Brain pericyte (primary cell): ENCODE data around the gene MACROD1.

Experiments used
- DNase-seq: peaks from one replicate; pipeline ENCODE4 v3.0.0-alpha.2; 2012; ENCODE audit warnings: low read depth, low spot score

The MACROD1 gene

DNA sequence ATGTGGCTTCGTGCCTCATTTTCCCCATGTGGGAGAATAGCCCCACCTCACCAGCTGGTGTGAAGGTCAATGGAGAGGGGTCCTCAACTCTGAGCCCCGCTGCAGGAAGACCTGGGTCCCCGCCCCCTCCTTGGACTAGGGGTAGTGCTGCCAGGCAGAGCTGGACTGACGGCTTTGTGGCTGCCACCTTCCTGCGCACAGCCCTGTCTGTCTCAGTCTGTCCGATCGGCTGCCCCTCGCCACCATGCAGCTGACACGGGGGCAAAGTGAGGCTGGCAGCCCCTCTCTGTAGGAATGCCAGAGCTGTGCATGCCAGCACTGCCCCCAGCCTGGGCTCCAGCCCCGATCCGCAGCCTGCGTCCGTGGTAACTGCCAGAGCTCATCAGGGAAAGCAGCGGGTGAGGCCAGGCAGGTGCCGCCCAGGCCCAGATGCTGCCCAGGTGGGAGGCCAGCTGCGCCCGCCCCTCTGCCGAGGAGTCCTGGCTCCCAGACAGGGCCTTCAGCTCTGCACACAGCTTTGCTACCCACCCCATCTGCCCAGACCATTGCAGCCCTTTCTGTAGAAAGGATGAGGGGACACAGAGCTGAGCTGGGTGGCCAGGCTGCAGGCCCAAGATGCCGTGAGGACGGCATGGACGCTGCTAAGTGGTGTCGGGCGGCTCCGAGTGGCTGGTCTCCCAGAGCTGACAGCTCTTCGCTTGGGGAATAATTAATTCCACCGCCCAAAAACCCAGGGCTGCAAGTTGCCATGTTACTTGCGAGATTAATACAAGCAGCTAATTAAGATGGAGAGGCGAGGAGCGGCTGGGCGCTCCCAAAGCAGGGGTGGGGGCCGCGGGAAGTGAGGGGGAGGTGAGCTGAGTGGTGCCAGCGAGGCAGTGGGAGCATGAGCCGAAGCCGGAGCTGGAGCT, 149.7 kb downstream of the MACROD1 start:
- no peak for DNase-seq

DNA sequence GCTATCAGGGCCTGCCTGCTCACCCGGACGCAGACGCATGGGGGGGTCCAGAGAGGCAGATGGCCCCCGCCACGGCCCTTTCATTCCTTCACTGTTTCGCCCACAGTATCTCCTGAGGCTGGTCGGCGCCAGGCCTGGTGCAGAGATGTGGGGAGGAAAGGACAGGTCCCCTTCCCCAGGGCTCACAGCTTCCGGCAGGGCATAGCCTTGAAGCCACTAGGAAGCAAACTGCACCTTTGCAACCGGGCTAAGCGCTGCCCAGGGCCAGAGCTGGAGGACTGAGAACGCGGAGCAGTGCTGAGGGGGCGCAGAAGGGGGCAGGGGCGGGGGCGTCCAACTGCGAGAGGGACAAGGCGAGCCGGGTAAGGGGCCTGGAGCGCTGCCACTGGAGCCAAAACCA, 150.4 kb downstream of the MACROD1 start:
- DNase-seq: no peak

DNA sequence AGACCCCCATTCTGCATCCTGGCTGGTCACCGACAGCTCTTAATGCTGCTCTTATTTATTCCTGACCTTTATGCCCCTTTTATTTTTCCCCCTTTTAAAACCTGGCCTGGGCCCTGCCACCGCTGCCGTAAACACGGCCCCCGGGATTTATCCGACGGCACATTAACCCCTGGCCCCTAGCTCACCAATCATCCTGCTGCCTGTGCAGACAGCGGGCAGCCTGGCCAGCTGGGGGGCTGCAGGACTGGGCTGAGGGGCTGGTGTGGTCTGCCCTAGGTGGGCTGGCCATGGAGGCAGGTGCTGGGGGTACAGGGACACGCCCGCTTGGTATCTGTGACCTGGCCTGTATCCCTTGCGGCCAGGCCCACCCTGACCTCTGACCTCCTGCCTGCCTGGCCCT, 151.6 kb downstream of the MACROD1 start:
- no peak for DNase-seq

DNA sequence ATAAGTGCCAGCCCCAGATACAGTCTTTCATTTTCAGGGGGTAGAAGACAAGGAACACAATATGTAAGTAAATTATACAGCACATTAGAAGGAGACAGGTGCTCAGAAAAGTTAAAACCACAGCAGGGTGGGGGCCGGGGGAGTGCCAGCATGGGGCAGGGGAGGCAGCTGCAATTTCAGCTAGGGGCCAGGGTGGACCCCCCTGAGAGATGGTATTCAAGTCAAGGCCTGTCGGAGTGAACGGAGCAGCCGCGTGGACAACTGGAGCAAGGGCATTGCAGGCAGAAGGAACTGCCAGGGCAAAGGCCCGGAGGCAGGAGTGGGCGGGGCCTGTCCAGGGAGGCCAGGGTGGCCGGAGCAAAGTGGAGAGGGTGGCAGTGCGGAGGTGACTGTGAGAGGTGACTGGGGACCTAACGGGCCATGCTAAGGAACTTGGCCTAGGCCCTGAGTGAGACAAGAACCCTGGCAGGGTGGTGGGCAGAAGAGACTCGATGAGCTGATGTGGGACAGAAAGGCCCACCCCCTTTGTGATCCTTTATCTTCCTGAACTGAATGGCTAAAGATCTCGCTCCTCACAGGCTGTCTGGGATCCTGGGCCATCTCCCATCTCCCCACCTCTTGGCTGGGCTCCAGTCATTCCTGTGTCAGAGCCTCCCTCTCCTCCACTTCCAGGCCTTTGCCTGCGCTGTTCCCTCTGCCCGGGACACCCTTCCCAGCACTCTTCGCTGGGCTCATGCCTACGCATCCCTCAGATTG, 152.6 kb downstream of the MACROD1 start:
- no peak for DNase-seq

DNA sequence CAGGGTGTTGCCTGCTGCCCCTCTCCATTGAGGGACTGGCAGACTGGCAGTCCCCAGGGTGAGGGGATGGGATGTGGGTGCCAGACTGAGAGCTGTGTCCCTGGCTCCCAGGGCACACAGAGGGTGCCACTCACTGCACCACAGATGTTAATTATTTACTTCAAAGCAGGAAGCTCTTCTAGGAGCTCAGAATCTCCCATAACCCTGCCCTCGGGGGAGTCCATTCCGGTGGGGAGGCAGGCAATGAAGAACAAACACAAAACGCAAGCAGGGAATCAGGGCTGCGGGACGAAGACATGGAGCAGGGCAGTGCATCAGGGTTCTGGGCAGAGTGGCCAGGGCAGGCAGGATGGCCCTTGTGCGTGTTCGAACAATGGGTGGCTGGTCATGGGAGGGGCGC, 154.5 kb downstream of the MACROD1 start:
- no peak for DNase-seq

DNA sequence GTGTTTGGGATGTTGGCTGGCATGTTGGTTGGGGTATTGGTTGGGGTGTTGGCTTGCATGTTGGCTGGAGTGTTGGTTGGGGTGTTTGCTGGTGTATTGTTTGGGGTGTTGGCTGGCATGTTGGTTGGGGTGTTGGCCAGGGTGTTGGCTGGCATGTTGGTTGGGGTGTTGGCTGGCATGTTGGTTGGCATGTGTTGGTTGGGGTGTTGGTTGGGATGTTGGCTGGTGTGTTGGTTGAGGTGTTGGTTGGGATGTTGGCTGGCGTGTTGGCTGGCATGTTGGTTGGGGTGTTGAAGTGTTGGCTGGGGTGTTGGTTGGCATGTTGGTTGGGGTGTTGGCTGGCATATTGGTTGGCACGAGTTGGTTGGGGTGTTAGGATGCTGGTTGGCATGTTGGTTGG, 155.1 kb downstream of the MACROD1 start:
- DNase-seq: no peak

DNA sequence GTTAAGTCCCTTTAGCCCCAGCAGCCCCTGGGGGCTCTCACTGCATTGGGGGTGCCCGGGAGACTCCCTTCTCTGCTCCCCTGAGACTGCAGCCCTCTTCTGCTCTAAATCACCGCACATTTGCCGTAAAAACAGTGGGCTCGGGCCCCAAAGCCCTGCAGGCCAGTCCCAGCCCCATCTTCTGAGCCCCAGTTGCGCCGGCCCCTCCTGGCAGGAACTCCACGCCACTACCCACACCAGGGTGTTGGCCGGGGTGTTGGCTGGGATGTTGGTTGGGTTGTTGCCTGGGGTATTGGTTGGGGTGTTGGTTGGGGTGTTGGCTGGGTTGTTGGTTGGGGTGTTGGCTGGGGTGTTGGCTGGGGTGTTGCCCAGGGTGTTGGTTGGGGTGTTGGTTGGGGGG, 156.2 kb downstream of the MACROD1 start:
- DNase-seq: no peak

DNA sequence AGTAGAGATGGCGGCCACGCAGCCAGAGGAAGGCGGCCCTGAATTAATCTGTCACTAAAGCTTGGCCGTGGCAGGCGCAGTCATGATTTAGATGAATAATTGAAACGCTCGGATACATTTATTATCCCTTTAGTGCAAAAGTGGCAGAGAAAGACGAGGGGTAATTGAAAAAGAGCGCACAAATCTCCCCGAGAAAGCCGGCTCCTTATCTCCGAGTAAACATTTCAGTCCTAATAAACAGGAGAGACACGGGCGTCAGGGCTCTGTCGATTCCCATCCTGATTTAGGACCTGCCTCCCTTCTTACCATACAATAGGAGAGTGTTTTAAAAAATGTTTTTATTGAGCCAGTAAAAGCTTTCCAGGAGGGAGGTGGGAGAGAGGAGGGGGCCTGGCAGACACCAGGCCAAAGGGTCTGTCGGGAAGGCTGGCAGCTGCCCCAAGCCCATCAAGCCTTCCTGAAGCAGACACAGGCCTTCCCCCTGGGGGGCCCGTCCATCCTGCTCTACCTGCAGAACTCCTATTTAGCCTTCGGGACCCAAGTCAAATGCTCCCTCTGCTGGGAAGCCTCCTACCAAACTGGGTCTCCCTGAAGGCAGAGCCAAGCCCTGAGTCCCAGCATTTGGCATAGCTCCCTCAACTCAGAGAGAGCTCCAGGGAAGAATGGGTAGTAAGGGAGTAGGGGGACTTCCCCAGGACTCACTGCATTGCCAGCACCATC, 156.8 kb downstream of the MACROD1 start:
- no peak for DNase-seq

DNA sequence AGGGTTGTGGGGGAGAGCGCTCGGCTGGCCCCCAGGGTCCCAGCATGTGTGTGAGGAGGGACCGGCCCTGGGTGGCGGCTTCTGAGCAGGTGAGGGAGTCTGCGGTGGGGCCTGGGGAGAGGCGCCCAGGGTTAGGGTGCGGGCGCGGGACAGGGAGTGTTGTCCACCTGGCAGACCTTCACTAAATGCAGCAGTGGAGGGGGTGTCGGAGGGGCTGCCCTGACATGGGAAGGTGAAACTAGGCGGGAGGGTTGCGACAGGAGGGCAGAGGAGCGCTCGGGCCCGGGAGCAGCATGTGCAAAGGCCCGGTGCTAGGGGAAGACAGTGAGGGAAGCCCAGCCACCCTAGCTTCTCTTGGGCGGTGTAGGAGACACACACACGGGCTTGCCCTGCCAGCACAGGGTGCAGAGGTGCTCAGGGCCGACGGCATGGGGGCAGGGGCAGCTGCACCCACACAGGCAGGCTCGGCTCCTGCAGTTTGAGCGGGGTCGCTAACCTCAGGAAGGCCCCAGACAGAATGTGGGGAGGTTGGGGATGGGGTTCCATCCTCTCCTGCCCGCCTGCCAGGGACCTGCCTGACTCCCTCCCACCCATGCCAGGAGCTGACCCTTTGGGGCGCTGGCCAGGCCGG, 157.5 kb downstream of the MACROD1 start:
- DNase-seq: no peak

DNA sequence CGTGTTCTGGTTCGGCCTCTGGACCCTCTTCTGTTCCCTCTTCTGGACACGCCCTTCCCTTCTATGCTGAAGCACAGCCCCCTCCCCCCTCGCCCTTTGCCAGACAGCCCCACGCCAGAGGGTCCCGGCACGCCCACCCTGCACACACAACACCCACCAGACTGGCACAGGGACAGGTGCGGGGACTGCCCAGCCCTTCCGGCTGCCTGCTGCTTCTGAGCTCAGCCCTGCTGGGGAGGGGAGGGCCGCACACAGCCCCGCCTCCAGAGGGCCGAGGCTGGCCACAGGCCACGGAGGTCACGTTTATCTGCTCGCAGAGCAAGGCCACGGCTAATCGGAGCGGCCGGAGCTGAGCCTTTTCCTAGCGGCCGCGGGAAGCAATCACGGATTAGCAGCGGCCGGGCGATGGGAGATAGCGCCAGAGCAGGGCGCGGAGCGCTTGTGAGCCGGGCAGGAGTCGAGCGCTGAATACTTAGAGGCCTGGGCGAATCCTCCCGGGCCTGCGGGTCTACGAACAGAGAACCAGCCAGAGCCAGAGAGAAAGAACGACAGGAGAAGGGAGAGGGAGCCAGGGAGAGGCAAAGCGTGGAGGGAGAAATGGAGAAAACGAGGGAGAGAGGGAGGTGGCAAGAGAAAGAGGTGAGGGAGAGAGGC, 158.2 kb downstream of the MACROD1 start:
- no peak for DNase-seq

DNA sequence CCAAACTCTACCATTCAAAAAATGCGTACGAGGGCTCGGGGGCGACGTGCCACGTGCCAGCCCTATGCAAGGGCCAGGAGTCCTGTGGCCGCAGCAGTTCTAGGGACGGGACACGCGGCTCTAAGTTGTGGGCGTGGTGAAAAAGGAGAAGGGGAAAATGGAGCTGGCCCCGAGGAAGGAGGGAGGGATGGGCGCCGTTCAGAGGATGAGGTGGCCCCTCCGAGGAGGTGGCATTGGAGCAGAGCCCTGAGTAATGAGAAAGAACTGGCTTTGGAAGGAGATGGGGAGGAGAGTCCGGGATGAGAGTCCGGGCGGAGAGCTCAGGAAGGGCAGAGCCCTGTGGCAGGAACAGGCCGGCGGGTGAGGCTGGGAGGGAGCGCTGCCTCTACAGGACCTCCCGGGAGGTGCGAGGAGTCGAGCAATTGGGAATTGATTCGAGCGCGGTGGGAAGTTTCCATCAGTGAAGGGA, 158.7 kb downstream of the MACROD1 start:
- DNase-seq: no peak

DNA sequence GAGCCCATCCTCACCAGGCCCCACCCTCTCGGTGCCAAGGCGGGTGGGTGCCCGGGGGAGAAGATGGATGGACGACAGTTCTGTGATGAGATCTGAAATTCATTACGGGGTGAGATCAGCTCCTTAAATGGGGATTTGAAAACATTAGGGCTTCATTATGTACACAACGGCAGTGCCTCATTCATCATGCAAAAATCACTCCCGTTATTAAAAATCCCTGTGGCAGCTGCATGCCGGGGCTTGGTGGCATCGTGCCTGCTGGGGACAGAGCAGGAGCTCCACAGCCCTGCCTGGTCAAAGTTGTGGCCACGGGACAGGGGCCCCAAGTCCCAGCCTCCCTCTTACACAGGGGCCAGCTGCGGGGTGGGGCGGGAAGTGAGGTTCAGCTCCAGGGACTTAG, 159.5 kb downstream of the MACROD1 start:
- DNase-seq: no peak

DNA sequence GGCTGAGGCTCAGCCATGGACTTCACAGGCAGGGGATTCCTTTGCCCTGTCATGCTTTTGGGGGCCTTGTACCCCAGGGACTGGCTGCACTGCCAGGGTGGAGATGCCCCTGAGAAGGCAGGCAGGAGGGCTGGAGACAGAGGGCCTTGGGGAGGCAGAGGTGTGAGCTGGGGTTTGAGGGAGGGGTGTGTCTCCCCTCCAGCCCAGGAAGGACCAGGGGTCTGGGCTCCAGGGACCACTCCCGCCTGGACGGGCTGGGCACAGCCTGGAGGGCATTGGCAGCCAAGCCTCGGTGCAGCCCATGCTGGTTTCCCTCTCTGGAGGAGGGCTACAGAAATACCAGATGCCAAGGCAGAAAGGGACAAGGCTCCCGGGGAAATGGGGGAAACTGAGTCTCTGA, 160.2 kb downstream of the MACROD1 start:
- DNase-seq: no peak

DNA sequence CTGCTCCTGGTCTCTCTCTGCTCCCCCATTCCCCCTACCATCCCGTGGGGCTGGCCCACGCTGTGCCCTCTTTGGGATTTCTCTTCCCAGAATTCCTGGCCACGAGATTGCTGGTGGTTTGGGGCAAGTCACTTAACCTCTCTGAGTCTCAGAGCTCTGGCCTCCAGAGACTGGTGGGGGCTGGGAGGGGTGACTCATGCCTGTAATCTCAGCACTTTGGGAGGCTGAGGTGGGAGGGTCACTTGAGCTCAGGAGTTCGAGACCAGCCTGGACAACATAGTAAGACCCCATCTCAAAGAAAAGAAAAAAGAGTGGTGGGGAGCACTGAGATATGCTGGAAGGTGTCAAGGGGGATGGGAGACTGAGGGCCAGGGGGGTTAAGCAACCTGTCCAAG, 161.3 kb downstream of the MACROD1 start:
- DNase-seq: no peak

DNA sequence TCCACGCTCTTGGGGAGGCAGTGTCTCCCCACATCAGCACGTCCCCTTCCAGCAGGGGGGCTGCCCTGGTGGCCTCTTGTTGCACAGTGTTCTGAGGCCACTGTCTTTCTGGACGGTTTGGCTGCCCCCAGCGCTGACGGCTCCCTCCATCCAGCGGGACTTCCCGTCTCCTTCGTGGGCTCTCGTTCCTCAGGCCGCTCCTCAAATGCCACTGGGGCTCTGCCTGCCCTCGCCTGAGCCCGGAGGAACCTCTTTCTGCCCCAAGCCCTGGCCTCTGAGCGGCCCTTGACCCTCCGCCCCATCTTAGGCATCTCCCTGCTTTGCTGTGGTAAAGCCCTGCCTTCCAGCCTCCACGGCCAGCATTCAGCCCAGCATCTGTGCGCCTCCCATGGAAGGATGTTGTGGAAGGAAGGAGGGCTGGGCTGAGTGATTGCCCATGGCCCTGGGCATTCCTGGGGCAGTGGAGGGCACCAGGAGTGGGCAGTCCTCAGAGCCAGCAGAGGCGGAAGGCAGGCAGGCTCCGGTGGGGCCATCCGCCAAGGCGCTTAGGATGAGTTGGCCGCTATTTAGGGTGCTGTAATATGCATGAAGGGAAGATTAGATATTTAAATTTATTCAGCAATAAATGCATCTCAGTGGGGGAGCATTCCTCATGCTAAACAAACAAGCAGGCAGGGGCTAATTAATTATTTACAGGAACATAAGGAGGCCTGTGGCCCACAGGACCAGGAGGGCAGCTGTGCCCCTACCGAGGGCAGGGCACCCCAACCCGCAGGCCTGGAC, 161.9 kb downstream of the MACROD1 start:
- no peak for DNase-seq

DNA sequence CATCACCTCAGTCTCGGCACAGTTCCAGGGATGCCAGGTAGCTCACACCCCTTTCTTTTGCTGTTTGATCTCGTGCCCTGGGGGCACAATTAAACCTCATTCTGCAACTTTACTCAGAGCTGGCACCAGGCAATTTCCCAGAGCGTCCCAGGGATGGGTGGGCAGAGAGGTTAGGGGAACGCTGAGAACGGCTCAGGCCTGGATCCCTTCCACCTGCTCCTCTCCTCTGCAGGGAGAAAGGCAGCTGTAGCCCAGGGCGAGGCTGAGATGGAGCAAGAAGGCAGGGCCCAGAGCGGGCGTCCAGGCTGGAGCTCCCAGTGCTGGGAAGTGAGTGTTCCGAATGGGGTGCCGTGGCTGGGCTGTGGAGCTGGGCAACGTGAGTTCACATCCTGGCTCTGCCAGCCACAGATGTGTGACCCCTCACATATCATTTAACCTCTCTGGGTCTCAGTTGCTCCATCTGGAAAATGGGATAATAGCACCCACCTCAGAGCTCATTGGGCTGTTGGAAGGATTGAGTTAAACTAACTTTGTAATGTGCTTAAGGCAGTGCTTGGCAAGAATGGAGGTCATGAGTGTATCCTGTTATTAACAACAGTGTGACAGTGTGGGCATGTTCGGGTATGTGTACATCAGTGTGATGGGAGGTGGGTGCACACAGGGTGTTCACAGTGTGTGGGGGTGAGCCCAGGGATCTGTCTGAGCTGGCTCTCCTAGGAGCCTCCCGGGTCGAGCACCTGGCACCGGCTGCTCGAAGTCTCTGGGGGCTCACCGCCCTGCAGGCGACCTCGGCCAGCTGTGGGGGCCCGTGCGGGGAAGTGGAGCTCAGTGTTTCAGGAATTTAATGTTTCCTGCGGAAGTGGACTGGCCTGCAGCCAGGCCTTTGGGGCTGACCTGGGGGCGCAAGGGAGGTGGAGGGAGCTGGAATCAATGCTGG, 164.2 kb downstream of the MACROD1 start:
- DNase-seq: no peak

DNA sequence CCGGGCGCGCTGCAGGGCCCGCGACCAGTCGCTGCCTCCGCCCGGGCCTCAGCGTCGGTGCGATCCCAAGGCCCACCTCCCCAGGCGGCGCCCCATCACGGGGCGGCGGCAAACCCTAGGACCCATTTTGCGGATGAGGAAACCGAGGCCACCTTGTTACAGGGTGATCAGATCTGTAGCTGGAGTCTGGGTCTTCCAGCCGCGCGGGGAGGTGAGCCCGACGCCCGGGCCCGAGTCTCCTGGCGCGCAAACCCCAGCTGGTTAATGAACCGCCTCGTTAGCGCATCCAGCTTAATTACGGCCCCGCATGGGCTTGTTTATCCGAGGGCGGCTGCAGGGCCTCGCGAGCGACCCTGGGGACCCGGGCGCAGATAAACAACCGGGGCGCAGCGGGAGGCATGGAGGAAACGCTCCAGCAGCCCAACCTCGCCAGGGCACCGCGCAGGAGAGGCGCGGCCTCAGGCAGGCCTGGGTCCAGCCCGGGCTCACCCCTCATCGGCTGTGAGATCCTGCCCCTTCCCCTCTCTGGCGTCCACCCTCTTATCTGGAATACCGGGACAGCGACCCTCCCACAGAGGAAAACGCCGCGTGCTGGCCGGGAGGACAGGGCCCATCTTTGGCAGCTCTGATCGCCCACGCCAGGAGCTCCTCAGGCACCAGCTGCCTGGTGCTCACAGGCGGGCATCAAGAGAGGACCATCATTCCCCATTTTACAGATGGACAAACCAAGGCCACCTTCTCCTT, 165.0 kb downstream of the MACROD1 start:
- DNase-seq: no peak

DNA sequence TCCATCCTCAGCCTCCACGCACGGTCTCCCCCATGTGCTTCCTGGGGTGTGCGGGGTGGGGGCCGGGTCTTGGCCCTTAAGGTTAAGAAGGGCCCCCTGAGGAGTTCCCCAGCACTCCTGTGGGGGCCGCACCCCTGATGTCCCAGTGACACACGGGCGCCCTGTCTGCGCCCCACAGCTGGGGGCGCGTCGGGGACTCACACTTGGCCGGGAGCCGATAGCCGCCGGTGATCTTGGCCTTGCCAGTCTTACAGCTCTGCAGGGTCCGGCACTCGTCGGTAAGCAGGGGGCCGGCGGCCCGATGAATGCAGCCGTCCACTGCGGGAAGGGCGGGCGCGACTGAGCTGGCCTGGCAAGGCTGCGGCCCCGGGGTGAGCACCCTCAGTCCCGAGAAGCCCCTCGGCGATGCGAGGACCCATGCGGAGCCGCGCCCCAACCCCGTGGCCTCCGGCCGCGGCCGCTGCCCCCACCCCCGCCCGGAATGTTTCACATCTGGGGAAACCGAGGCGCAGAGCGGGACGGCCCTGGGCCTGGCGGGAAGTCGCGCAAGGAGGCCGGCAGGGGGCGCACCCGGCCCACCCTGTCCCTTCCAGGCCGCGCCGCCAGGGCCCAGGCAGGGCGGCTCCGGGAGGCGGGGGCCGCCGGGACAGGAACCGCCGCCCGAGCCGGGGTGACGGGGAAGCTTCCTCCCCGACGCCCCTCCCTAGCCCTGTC, 165.7 kb downstream of the MACROD1 start:
- no peak for DNase-seq
